PC-3 (cell line): ENCODE results near the gene PRORP.
"Not testable (repeated sequence)": the region's sequence is repeated elsewhere in the genome, so short reads cannot be mapped to it uniquely, and the experiment has no call there.

ENCODE experiments used
- CTCF ChIP-seq: fragments of 300-600 bp; sonication (generic); conservative IDR thresholded peaks from 2 replicates; pipeline ENCODE4 v1.5.1; 2017; ENCODE audit warnings: antibody characterized with exemption, low read depth, mild to moderate bottlenecking, low read length
- EZH2 ChIP-seq: fragments of 300-600 bp; sonication (generic); IDR thresholded peaks from one replicate; pipeline ENCODE4 v1.6.1; 2017; ENCODE audit warnings: antibody characterized with exemption, mild to moderate bottlenecking, low read length; ENCODE audit not compliant: unreplicated experiment

GRCh38 chr14:35152531-35152930 is 30.2 kb downstream of the PRORP start:
- not testable (repeated sequence) for TF ChIP-seq CTCF, EZH2
